Dedifferentiated amniotic fluid mesenchymal stem cell (primary cell): ENCODE measurements around the gene TCN1.

Experiments
- DNase-seq: peaks from one replicate; pipeline ENCODE4 v3.0.0-alpha.2; 2016; ENCODE audit errors: extremely low spot score

TCN1 gene

DNA sequence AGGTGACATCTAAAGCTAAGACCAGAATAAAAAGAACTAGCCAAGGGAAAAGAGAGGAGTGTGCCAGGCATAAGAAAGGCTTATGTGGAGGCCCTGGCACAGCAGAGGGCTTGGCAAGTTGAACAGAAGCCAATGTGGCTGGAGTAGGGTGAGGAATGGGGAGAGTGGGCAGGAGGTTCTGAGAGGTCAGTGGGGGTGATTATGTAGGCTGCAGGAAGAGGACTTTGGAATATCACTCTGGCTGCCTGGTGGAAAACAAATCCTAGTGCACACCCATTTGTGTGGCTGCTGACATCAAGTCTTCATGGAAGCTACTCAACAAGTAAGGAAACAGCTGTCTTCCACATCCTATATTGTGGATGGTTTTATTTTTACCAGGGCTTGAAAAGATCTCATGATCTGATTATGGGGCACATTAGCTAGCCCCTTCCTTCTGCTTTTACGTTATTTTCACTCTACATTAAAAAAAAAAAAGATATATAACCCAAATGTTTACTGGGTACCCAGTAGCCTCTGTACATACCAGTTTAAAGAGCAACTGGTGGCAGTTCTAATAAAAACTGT, 59.2 kb downstream of the TCN1 start:
- no peak for DNase-seq

DNA sequence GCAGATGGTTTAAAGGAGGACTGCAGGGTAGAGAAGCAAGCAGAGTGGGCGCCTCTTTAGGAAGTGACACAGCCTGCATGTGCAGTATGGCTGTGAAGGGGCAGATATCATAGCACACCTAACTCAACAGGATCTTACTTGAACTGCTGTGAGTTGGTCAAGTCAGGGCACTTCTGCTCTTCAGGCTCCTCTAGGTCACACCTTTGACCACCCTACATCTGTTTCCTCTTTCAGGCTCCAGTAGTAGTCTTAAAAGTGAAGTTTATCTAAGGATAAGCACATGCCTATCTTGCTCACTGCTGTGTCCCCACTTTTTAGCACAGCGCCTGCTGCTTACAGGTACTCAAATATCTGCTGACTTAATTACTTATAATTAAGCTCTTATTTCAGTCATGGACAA, 62.2 kb downstream of the TCN1 start:
- no peak for DNase-seq
